Vagina (tissue), 2 donors: ENCODE measurements around the gene ADAM15.

Experiments used
- POLR2A ChIP-seq, 2 donors: fragments of 450-650 bp; IDR thresholded peaks; one replicate each; pipeline ENCODE4 v1.6.1; 2017; ENCODE audit warnings: antibody characterized with exemption in 2 of 2, mild to moderate bottlenecking in 2 of 2, moderate library complexity in 2 of 2
- TF ChIP-seq, protein P1 (sequence below), 3 experiments: fragments of 450-650 bp in 2 of 3; fragments of 200-600 bp in 1 of 3; sonication (generic) in 1 of 3; IDR thresholded peaks; one replicate each; pipeline ENCODE4 v1.5.1; 2017 to 2019; ENCODE audit warnings: antibody characterized with exemption in 3 of 3, mild to moderate bottlenecking in 2 of 3, moderate library complexity in 2 of 3

DNA sequence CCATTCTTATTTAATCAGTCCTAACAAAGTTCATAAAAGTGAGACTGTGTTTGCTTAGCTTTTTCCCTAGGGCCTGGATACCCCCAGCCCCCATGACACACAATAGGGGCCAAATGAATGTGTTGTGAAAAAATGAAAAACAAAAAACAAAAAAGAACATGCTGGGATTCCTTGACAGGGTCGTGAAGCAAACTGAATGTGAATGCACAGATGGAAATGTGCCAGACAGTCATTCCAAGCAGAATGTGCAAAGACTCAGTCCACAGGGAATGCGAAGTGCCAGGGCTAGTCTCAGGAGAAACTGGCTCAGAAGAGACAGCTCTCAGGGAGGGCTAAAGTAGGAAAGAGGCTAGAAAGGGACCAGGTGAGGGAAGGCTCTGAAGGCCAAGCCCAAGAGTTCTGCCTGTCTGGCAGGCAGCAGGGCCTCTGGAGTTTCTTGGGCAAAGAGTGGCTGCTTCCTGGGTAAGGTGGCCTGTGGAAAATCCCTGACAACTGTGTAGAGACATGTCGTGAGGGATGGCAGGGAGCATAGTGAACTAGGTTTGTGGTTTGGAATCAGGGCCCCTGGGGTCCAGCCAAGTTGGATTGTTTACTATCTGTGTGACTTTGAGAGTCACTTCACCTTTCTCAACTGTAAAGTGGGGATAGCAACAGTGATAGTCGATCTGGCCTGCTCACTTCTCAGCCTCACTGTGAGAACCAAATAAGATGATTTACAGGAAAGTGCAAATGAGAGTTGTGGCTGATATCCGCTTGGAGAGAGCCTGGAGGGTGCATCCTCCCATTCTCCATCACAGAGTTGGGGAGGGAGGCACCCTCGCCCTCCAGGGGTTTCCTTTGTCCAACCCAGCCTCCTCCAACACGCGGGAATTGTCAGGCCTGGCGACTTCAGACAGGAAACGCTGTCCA lies 1.2 kb upstream of the ADAM15 start:
- TF ChIP-seq, protein P1, sequence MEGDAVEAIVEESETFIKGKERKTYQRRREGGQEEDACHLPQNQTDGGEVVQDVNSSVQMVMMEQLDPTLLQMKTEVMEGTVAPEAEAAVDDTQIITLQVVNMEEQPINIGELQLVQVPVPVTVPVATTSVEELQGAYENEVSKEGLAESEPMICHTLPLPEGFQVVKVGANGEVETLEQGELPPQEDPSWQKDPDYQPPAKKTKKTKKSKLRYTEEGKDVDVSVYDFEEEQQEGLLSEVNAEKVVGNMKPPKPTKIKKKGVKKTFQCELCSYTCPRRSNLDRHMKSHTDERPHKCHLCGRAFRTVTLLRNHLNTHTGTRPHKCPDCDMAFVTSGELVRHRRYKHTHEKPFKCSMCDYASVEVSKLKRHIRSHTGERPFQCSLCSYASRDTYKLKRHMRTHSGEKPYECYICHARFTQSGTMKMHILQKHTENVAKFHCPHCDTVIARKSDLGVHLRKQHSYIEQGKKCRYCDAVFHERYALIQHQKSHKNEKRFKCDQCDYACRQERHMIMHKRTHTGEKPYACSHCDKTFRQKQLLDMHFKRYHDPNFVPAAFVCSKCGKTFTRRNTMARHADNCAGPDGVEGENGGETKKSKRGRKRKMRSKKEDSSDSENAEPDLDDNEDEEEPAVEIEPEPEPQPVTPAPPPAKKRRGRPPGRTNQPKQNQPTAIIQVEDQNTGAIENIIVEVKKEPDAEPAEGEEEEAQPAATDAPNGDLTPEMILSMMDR (IDR thresholded peaks at IDR 0.05), result no peak
- no peak for TF ChIP-seq POLR2A (IDR thresholded peaks at IDR 0.05)
